K562 (cell line): ENCODE results near the gene CEND1. TPM values are rescaled to one million over a fixed set of nuclear protein-coding genes. Genes with fewer than 3 reads are reported as not detected.
A peak's percentile ranks its signal among the peaks of the same experiment; 100 is the strongest.

ENCODE experiments used
- ATAC-seq: fragments of 200-7000 bp; cut with Tn5 transposase; 3 replicates; pipeline ENCODE4 v1.9.1; 2020; ENCODE audit warnings: moderate library complexity
- BruUV-seq: library from RNA; stranded (reverse); fragments of 400-500 nt; replicated peaks from 2 replicates; lab custom pipeline; 2021; lab: Mats Ljungman, UMichigan
- CTCF ChIA-PET: fragments of 300-600 bp; formaldehyde crosslinking; extraction: SDS; loops from one replicate; lab custom pipeline; 2021; ENCODE audit warnings: low intra/inter-chr PET ratio; lab: Yijun Ruan, JAX
- POLR2A ChIA-PET: fragments of 300-600, 350-650 bp; sonication (Branson Sonifier 250); formaldehyde crosslinking; extraction: SDS; loops from one replicate; lab custom pipeline; 2021; ENCODE audit warnings: antibody characterized with exemption, inconsistent platforms; lab: Yijun Ruan, JAX
- DNase-seq, 4 experiments: peaks; one replicate each; pipeline versions ENCODE4 v3.0.0 to v3.0.0-alpha.2; 2011 to 2018; ENCODE audit warnings: low spot score in 3 of 4, mixed read lengths in 3 of 4; ENCODE audit errors: extremely low read depth in 1 of 4
- FAIRE-seq: peaks from 2 replicates; lab custom pipeline; 2011; peaks lifted over from hg19 to GRCh38; lab: Jason Lieb, UNC
- H2AFZ ChIP-seq: 2 replicates; pipeline ENCODE4 v1.6.0; 2011; ENCODE audit warnings: low read depth, low read length, control low read depth, inconsistent platforms
- H3K27ac ChIP-seq: fragments of 200-600 bp; 3 replicates; pipeline ENCODE4 v1.8.0; 2011; ENCODE audit warnings: low read depth, mild to moderate bottlenecking, control low read depth, inconsistent platforms, low read length, moderate library complexity, mixed read lengths; ENCODE audit errors: extremely low read depth
- H3K27me3 ChIP-seq, 2 experiments: fragments of 300-600 bp in 1 of 2; 2 replicates in 1 of 2; 3 replicates in 1 of 2; pipeline versions ENCODE4 v1.6.0 to v1.8.0; 2011; ENCODE audit warnings: inconsistent platforms in 2 of 2, low read length in 2 of 2, mild to moderate bottlenecking in 1 of 2, mixed read lengths in 1 of 2, moderate library complexity in 1 of 2; ENCODE audit not compliant: control insufficient read depth in 2 of 2, insufficient read depth in 2 of 2
- H3K36me3 ChIP-seq: fragments of 300-600 bp; 3 replicates; pipeline ENCODE4 v1.8.0; 2011; ENCODE audit warnings: mild to moderate bottlenecking, low read length, inconsistent platforms; ENCODE audit not compliant: control insufficient read depth, insufficient read depth
- H3K4me1 ChIP-seq, 2 experiments: fragments of 200-600 bp in 1 of 2; replicated peaks in 1 of 2; 2 replicates in 1 of 2; 3 replicates in 1 of 2; pipeline versions ENCODE4 v1.5.1 to v1.8.0; 2011; ENCODE audit warnings: inconsistent platforms in 2 of 2, low read length in 2 of 2, mild to moderate bottlenecking in 1 of 2, mixed read lengths in 1 of 2, moderate library complexity in 1 of 2; ENCODE audit not compliant: control insufficient read depth in 2 of 2, insufficient read depth in 2 of 2
- H3K4me2 ChIP-seq: 2 replicates; pipeline ENCODE4 v1.6.1; 2011; ENCODE audit warnings: low read length, control low read depth, inconsistent platforms, mixed read lengths; ENCODE audit not compliant: insufficient read depth
- H3K4me3 ChIP-seq: fragments of 200-600 bp; sonication (generic), shearing (Covaris generic); 2 replicates; pipeline ENCODE4 v1.5.1; 2016; ENCODE audit warnings: control low read depth, inconsistent platforms
- H3K79me2 ChIP-seq: fragments of 200-600 bp; 3 replicates; pipeline ENCODE4 v1.8.0; 2011; ENCODE audit warnings: low read length, inconsistent platforms; ENCODE audit not compliant: control insufficient read depth, insufficient read depth
- H3K9ac ChIP-seq, 2 experiments: 2 replicates each; pipeline versions ENCODE4 v1.6.0 to v1.6.1; 2011; ENCODE audit warnings: low read depth in 2 of 2, low read length in 2 of 2, control low read depth in 1 of 2, inconsistent platforms in 1 of 2, mild to moderate bottlenecking in 1 of 2, mixed read lengths in 1 of 2; ENCODE audit not compliant: insufficient read depth in 1 of 2
- H3K9me1 ChIP-seq: one replicate; pipeline ENCODE4 v1.6.0; 2011; ENCODE audit warnings: inconsistent platforms, mild to moderate bottlenecking, low read length, moderate library complexity; ENCODE audit not compliant: control insufficient read depth, insufficient read depth
- H3K9me3 ChIP-seq: replicated peaks from 2 replicates; pipeline ENCODE4 v1.5.1; 2011; ENCODE audit warnings: low read depth, low read length, inconsistent platforms; ENCODE audit not compliant: control insufficient read depth, insufficient read depth
- H4K20me1 ChIP-seq: replicated peaks from 2 replicates; pipeline ENCODE4 v1.6.1; 2011; ENCODE audit warnings: low read length, inconsistent platforms, mixed read lengths; ENCODE audit not compliant: control insufficient read depth, insufficient read depth
- CGGBP1 ChIP-seq: fragments of 250-450 bp; sonication (Bioruptor Pico); IDR thresholded peaks from 2 replicates; pipeline ENCODE4 v1.9.0; 2021; ENCODE audit warnings: mild to moderate bottlenecking
- ELK3 ChIP-seq: fragments of 450-650 bp; formaldehyde crosslinking; IDR thresholded peaks from 2 replicates; pipeline ENCODE4 v1.4.0; 2020; ENCODE audit warnings: mild to moderate bottlenecking
- FOXA3 ChIP-seq, 2 experiments: fragments of 450-650 bp in 1 of 2; sonication (generic) in 1 of 2; formaldehyde crosslinking; IDR thresholded peaks in 1 of 2; conservative IDR thresholded peaks in 1 of 2; 2 replicates each; pipeline versions ENCODE4 v1.4.0 to v1.8.0; 2020 to 2022; ENCODE audit warnings: mild to moderate bottlenecking in 2 of 2, missing genetic modification reagents in 1 of 2
- GMEB1 ChIP-seq: fragments of 250-450 bp; sonication (Bioruptor Pico); IDR thresholded peaks from 2 replicates; pipeline ENCODE4 v1.4.0; 2020; ENCODE audit warnings: mild to moderate bottlenecking
- HMG20B ChIP-seq: fragments of 250-450 bp; sonication (Bioruptor Pico); IDR thresholded peaks from 2 replicates; pipeline ENCODE4 v1.5.0; 2021; ENCODE audit warnings: mild to moderate bottlenecking
- KLF13 ChIP-seq: fragments of 450-650 bp; IDR thresholded peaks from 2 replicates; pipeline ENCODE4 v1.6.1; 2016; ENCODE audit warnings: missing genetic modification characterization, low read depth, mild to moderate bottlenecking, missing compliant biosample characterization, moderate library complexity, borderline replicate concordance
- MAFF ChIP-seq: IDR thresholded peaks from 2 replicates; pipeline ENCODE4 v1.6.1; 2012; ENCODE audit warnings: low read length, improper control_type of control experiment
- NELFE ChIP-seq: IDR thresholded peaks from 2 replicates; pipeline ENCODE4 v1.6.1; 2011; ENCODE audit warnings: mild to moderate bottlenecking; ENCODE audit not compliant: insufficient read depth, insufficient read length
- NFYB ChIP-seq: IDR thresholded peaks from 2 replicates; pipeline ENCODE4 v1.6.1; 2011; ENCODE audit warnings: mild to moderate bottlenecking, moderate library complexity; ENCODE audit not compliant: insufficient read length; ENCODE audit errors: extremely low read depth
- PML ChIP-seq: IDR thresholded peaks from 2 replicates; pipeline ENCODE4 v1.6.1; 2012; ENCODE audit warnings: low read length, inconsistent platforms
- RBM14 ChIP-seq: fragments of 200-400 bp; formaldehyde crosslinking; IDR thresholded peaks from 2 replicates; pipeline ENCODE4 v1.6.1; 2018; ENCODE audit warnings: low read depth, mild to moderate bottlenecking, low read length, moderate library complexity, borderline replicate concordance; ENCODE audit not compliant: insufficient read depth
- SAP30 ChIP-seq: fragments of 200-600 bp; sonication (generic); IDR thresholded peaks from 2 replicates; pipeline ENCODE4 v1.6.1; 2012; ENCODE audit warnings: borderline replicate concordance, low read depth, mild to moderate bottlenecking, moderate library complexity, low read length, control low read depth, inconsistent platforms; ENCODE audit not compliant: insufficient read depth, poor library complexity, severe bottlenecking
- STAT5A ChIP-seq: IDR thresholded peaks from 2 replicates; pipeline ENCODE4 v1.6.1; 2012; ENCODE audit warnings: low read length, inconsistent platforms, borderline replicate concordance
- THRAP3 ChIP-seq: fragments of 450-650 bp; IDR thresholded peaks from 2 replicates; pipeline ENCODE4 v1.6.1; 2016; ENCODE audit warnings: mild to moderate bottlenecking, inconsistent platforms, borderline replicate concordance
- YBX1 ChIP-seq: fragments of 450-650 bp; IDR thresholded peaks from 2 replicates; pipeline ENCODE4 v1.7.1; 2016; ENCODE audit warnings: mild to moderate bottlenecking
- ZNF174 ChIP-seq: fragments of 250-450 bp; sonication (Bioruptor Pico); IDR thresholded peaks from 2 replicates; pipeline ENCODE4 v1.4.0; 2020; ENCODE audit warnings: mild to moderate bottlenecking
- ZNF780A ChIP-seq: fragments of 250-450 bp; sonication (Bioruptor Pico); IDR thresholded peaks from 2 replicates; pipeline ENCODE4 v1.5.0; 2021; ENCODE audit warnings: mild to moderate bottlenecking
- WGBS: fragments of 100-300 bp; shearing (Covaris generic); methylation state at CpG from one replicate; pipeline ENCODE4 v1.1.6; 2016; ENCODE audit warnings: low coverage, mixed read lengths; ENCODE audit not compliant: insufficient coverage; ENCODE audit errors: missing lambda C conversion rate; 5-methylcytosine and 5-hydroxymethylcytosine counted together
- in situ Hi-C: fragments of 300-500 bp; cut with MboI; formaldehyde crosslinking; loops from 4 replicates; pipeline ENCODE4 v1.15.0; 2018; ENCODE audit warnings: inconsistent platforms, mixed read lengths
- intact Hi-C: fragments of 100-400 bp; cut with micrococcal nuclease; formaldehyde crosslinking; loops from 2 replicates; pipeline ENCODE4 v1.14.2; 2022
- polyA plus RNA-seq, 8 experiments: library from polyadenylated mRNA; depleted of rRNA in 4 of 8; stranded (reverse) in 5 of 8; unstranded in 3 of 8; fragments of >200 nt; fragmentation: Nextera tagmentation in 2 of 8; fragmentation: Illumina TruSeq in 1 of 8; extraction: Ambion mirVana in 2 of 8; extraction: Trizol in 1 of 8; gene quantifications; 2 replicates each; pipeline versions ENCODE4 v1.2.1 to v1.2.3, GENCODE V29; 2011 to 2014; ENCODE audit warnings: inconsistent platforms in 1 of 8, missing spikeins in 1 of 8
- total RNA-seq, 7 experiments: library from RNA; depleted of rRNA in 6 of 7; stranded (reverse); fragments of >200 nt in 6 of 7; fragmentation: Illumina TruSeq in 2 of 7; extraction: Trizol in 2 of 7; gene quantifications; 2 replicates each; pipeline versions ENCODE4 v1.2.1 to v1.2.3, GENCODE V29; 2011 to 2021; ENCODE audit warnings: low replicate concordance in 1 of 7

CEND1 gene
- total and polyA plus RNA-seq, 9 of the 15 experiments (the other 6 are each of a cell fraction or from before 2014, with no cell fraction given), result 0.13 to 0.18 (median 0.16) TPM; not detected in 6

GRCh38 chr11:746289-747157 is 43.4 kb downstream of the CEND1 start:
- no peaks in the 10 kb centered on the region for H3K9me3 ChIP-seq
- peaks cover 3% of the 10 kb centered on the region for H3K9me1 ChIP-seq
- BruUV-seq, result TSS peak; percentile 78
- H2AFZ ChIP-seq, result peak overlapping the region; percentile 82
- whole genome bisulfite sequencing, result 25% methylated on average over 39 of the region's 46 CpGs
- peak in 1 of 4 experiments; percentile 53 for DNase-seq
- intact Hi-C loops, result no loop called here
- peak; percentile 15 for FAIRE-seq
- POLR2A ChIA-PET, result interaction anchor here (0.6 to 7.4 kb wide), 14 partner anchors 9 to 524 kb away, joined by 3 to 88 read pairs (median 4); no protein-coding TSS in a partner anchor
- peak; percentile 32 for ATAC-seq
- peaks cover 17% of the 10 kb centered on the region; the same call in 1 of the 2 replicates for H4K20me1 ChIP-seq
- H3K4me2 ChIP-seq, result peak overlapping the region; percentile 94
- peak overlapping the region; percentile 92 to 100; a peak in 3 of 4 replicates for H3K9ac ChIP-seq
- in situ Hi-C loops, result no loop called here
- no peaks in the 10 kb centered on the region for H3K27me3 ChIP-seq
- peak overlapping the region; percentile 99; the same call in 2 of the 3 replicates for H3K27ac ChIP-seq
- H3K4me3 ChIP-seq, result peak overlapping the region; percentile 100
- H3K79me2 ChIP-seq, result peaks cover 43% of the 10 kb centered on the region
- H3K4me1 ChIP-seq, result peaks cover 29 to 54% of the 10 kb centered on the region in 2 experiments
- CTCF ChIA-PET, result interaction anchor here (1.8 kb wide), 1 partner anchor 19 kb away, joined by 3 read pairs; no protein-coding TSS in a partner anchor
- H3K36me3 ChIP-seq, result peaks cover 28% of the 10 kb centered on the region
- TF ChIP-seq RBM14, result 0 out of 2 replicates have a peak, but pooled peaks have one; percentile 17
- no peak for TF ChIP-seq FOXA3 (CRISPR knock-in tag; conservative IDR thresholded peaks at IDR 0.05 in 1 of 2, IDR thresholded peaks at IDR 0.05 in 1 of 2)
- TF ChIP-seq ZNF780A, result no peak
- TF ChIP-seq YBX1, result no peak
- no peak for TF ChIP-seq NELFE
- TF ChIP-seq NFYB, result no peak
- TF ChIP-seq THRAP3, result no peak
- no peak for TF ChIP-seq ZNF174 (CRISPR knock-in tag)
- no peak for TF ChIP-seq KLF13
- no peak for TF ChIP-seq STAT5A
- TF ChIP-seq PML, result 0 out of 2 replicates have a peak, but pooled peaks have one; percentile 2
- TF ChIP-seq GMEB1, result no peak
- TF ChIP-seq ELK3 (CRISPR knock-in tag), result no peak
- no peak for TF ChIP-seq HMG20B
- peak; percentile 61; the same call in 1 of the 2 replicates for TF ChIP-seq MAFF
- no peak for TF ChIP-seq CGGBP1 (CRISPR knock-in tag)
- no peak for TF ChIP-seq SAP30
